ENCODE measurements around the gene BNIP2.
A peak's percentile ranks its signal among the peaks of the same experiment; 100 is the strongest.

Gene BNIP2

DNA sequence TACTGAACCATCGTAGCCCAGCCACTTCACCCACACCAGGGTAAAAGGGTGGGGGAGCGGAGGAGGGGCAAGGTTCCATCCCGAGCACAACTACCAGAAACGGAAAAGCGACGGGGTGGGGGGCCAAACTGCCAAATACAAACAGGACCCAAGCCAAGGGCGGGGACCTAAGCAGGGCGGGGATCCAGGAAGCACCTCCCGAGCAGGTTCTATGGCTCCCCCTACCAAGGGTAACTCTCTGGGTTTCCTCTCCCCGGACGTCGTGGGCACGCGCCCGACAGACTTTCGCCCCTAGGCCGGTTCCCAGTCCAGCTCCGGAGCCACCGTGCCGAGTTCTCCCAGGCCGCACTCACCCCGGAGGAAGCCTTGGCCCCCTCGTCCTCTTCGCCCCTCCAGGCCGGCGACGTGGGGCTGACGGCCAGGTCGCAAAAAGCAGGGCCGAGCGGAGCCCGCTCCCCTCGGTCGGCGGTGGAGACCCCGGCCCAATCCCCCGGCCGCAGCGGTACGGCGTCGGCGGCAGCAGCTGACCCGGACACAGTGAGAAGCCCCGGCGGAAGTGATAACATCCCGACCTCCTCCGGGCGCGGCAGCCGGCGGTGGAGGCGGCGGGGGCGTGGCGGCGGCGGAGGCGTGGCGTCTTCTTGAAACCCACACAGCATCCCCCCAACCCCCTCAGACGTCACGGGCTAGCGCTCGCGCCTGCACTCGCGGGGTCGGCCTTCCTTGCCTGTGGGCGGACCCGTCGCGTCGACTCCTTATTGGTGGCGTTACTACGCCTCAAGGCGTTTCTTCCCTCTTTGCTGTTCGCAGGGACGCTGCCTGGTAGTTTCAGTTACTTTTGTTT lies at the start of gene BNIP2 (continued):
- TF ChIP-seq ZNF391 (tag by site-specific recombination; IDR thresholded peaks at IDR 0.05; ENCODE audit: borderline replicate concordance, low read depth) = peak; percentile 23; the same call in 1 of the 2 replicates
- TF ChIP-seq ZNF366 (tag by site-specific recombination; conservative IDR thresholded peaks at IDR 0.05) = no peak
- no peak for TF ChIP-seq HIC1 (tag by site-specific recombination; IDR thresholded peaks at IDR 0.05)
- TF ChIP-seq ZNF514 (tag by site-specific recombination; IDR thresholded peaks at IDR 0.05) = no peak
- no peak for TF ChIP-seq ZBTB21 (tag by site-specific recombination; IDR thresholded peaks at IDR 0.05)
- TF ChIP-seq, protein P1, sequence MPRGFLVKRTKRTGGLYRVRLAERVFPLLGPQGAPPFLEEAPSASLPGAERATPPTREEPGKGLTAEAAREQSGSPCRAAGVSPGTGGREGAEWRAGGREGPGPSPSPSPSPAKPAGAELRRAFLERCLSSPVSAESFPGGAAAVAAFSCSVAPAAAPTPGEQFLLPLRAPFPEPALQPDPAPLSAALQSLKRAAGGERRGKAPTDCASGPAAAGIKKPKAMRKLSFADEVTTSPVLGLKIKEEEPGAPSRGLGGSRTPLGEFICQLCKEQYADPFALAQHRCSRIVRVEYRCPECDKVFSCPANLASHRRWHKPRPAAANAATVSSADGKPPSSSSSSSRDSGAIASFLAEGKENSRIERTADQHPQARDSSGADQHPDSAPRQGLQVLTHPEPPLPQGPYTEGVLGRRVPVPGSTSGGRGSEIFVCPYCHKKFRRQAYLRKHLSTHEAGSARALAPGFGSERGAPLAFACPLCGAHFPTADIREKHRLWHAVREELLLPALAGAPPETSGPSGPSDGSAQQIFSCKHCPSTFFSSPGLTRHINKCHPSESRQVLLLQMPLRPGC (tag by site-specific recombination; IDR thresholded peaks at IDR 0.05) = no peak
- TF ChIP-seq, protein P2, sequence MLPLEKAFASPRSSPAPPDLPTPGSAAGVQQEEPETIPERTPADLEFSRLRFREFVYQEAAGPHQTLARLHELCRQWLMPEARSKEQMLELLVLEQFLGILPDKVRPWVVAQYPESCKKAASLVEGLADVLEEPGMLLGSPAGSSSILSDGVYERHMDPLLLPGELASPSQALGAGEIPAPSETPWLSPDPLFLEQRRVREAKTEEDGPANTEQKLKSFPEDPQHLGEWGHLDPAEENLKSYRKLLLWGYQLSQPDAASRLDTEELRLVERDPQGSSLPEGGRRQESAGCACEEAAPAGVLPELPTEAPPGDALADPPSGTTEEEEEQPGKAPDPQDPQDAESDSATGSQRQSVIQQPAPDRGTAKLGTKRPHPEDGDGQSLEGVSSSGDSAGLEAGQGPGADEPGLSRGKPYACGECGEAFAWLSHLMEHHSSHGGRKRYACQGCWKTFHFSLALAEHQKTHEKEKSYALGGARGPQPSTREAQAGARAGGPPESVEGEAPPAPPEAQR (tag by site-specific recombination; IDR thresholded peaks at IDR 0.05) = no peak
- peak; percentile 40; the same call in 1 of the 2 replicates for TF ChIP-seq GLIS1 (tag by site-specific recombination; IDR thresholded peaks at IDR 0.05)
- no peak for TF ChIP-seq ZNF785 (tag by site-specific recombination; IDR thresholded peaks at IDR 0.05)
- TF ChIP-seq ZNF560 (tag by site-specific recombination; IDR thresholded peaks at IDR 0.05; ENCODE audit: borderline replicate concordance) = no peak
- no peak for TF ChIP-seq OSR2 (tag by site-specific recombination; IDR thresholded peaks at IDR 0.05)
- TF ChIP-seq ZNF184 (tag by site-specific recombination; IDR thresholded peaks at IDR 0.05) = no peak
- TF ChIP-seq ZBTB7A (tag by site-specific recombination; IDR thresholded peaks at IDR 0.05; ENCODE audit: low read depth) = no peak
- TF ChIP-seq SP2 (tag by site-specific recombination; IDR thresholded peaks at IDR 0.05) = peak; percentile 92
- 0 out of 2 replicates have a peak, but pooled peaks have one; percentile 29 for TF ChIP-seq KLF7 (tag by site-specific recombination; IDR thresholded peaks at IDR 0.05; ENCODE audit: borderline replicate concordance)
- peak; percentile 97 for TF ChIP-seq KLF9 (tag by site-specific recombination; IDR thresholded peaks at IDR 0.05; ENCODE audit: low read depth)
- TF ChIP-seq ZIC2 (tag by site-specific recombination; IDR thresholded peaks at IDR 0.05) = peak; percentile 29; the same call in 1 of the 2 replicates
- no peak for TF ChIP-seq ZNF791 (tag by site-specific recombination; IDR thresholded peaks at IDR 0.05)
- TF ChIP-seq GFI1B (tag by site-specific recombination; IDR thresholded peaks at IDR 0.05) = no peak
- no peak for TF ChIP-seq ZNF776 (tag by site-specific recombination; IDR thresholded peaks at IDR 0.05; ENCODE audit: borderline replicate concordance)
- TF ChIP-seq ZSCAN30 (tag by site-specific recombination; IDR thresholded peaks at IDR 0.05) = no peak
- no peak for TF ChIP-seq ZNF248 (tag by site-specific recombination; IDR thresholded peaks at IDR 0.05)
- TF ChIP-seq, protein P3, sequence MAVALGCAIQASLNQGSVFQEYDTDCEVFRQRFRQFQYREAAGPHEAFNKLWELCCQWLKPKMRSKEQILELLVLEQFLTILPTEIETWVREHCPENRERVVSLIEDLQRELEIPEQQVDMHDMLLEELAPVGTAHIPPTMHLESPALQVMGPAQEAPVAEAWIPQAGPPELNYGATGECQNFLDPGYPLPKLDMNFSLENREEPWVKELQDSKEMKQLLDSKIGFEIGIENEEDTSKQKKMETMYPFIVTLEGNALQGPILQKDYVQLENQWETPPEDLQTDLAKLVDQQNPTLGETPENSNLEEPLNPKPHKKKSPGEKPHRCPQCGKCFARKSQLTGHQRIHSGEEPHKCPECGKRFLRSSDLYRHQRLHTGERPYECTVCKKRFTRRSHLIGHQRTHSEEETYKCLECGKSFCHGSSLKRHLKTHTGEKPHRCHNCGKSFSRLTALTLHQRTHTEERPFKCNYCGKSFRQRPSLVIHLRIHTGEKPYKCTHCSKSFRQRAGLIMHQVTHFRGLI (tag by site-specific recombination; IDR thresholded peaks at IDR 0.05) = no peak
- no peak for TF ChIP-seq MZF1 (tag by site-specific recombination; IDR thresholded peaks at IDR 0.05; ENCODE audit: borderline replicate concordance)
- TF ChIP-seq KLF16 (tag by site-specific recombination; IDR thresholded peaks at IDR 0.05) = no peak

All from HEK293 (cell line).